CD4-positive, alpha-beta memory T cell (primary cell): ENCODE measurements around the gene BORA. TPM values are rescaled to one million over a fixed set of nuclear protein-coding genes. Genes with fewer than 3 reads are reported as not detected.

ENCODE experiments used
- CTCF ChIA-PET: fragments of 350-600 bp; sonication (Branson Sonifier 250); formaldehyde crosslinking; loops from one replicate; lab custom pipeline; 2021; ENCODE audit warnings: inconsistent platforms; ENCODE audit not compliant: partially characterized antibody; lab: Charles Lee
- POLR2A ChIA-PET: fragments of 350-600 bp; sonication (Branson Sonifier 250); formaldehyde crosslinking; loops from one replicate; lab custom pipeline; 2021; ENCODE audit not compliant: partially characterized antibody; lab: Charles Lee
- DNase-seq, 5 donors: peaks; one replicate each; pipeline versions ENCODE4 v3.0.0 to v3.0.0-alpha.2; 2020 to 2022; ENCODE audit warnings: mixed read lengths in 1 of 5
- H3K27ac ChIP-seq: one replicate; pipeline ENCODE4 v1.7.0; 2013; ENCODE audit warnings: low read depth, low read length
- H3K27me3 ChIP-seq: 2 replicates; pipeline ENCODE4 v1.7.0; 2013; ENCODE audit warnings: mild to moderate bottlenecking, low read length, moderate library complexity; ENCODE audit not compliant: insufficient read depth
- H3K36me3 ChIP-seq: 2 replicates; pipeline ENCODE4 v1.7.0; 2013; ENCODE audit warnings: mild to moderate bottlenecking, low read length, moderate library complexity; ENCODE audit not compliant: insufficient read depth
- H3K4me1 ChIP-seq: 2 replicates; pipeline ENCODE4 v1.7.0; 2013; ENCODE audit warnings: mild to moderate bottlenecking, low read length, moderate library complexity; ENCODE audit not compliant: insufficient read depth
- H3K4me3 ChIP-seq, 2 donors: one replicate each; pipeline ENCODE4 v1.7.0; 2013; ENCODE audit warnings: low read length in 2 of 2, mild to moderate bottlenecking in 1 of 2
- H3K9me3 ChIP-seq, 2 donors: one replicate each; pipeline ENCODE4 v1.7.0; 2013; ENCODE audit warnings: low read length in 2 of 2, control low read depth in 1 of 2; ENCODE audit not compliant: control insufficient read depth in 1 of 2
- H3K27ac Mint-ChIP-seq, 7 donors: one replicate each; pipeline ENCODE4 v1.8.0; 2020 to 2021; ENCODE audit warnings: mixed read lengths in 7 of 7, mild to moderate bottlenecking in 6 of 7, inconsistent platforms in 3 of 7, moderate library complexity in 3 of 7
- H3K27me3 Mint-ChIP-seq, 2 donors: one replicate each; pipeline ENCODE4 v1.8.0; 2020 to 2021; ENCODE audit warnings: mixed read lengths in 2 of 2
- H3K36me3 Mint-ChIP-seq, 2 donors: one replicate each; pipeline ENCODE4 v1.8.0; 2020 to 2021; ENCODE audit warnings: mixed read lengths in 2 of 2, inconsistent platforms in 1 of 2, mild to moderate bottlenecking in 1 of 2
- H3K4me1 Mint-ChIP-seq, 4 donors: one replicate each; pipeline ENCODE4 v1.8.0; 2020 to 2021; ENCODE audit warnings: mixed read lengths in 4 of 4, mild to moderate bottlenecking in 1 of 4
- H3K4me3 Mint-ChIP-seq, 8 donors: one replicate each; pipeline ENCODE4 v1.8.0; 2020 to 2021; ENCODE audit warnings: mixed read lengths in 8 of 8, mild to moderate bottlenecking in 7 of 8, moderate library complexity in 6 of 8, inconsistent platforms in 3 of 8
- H3K9me3 Mint-ChIP-seq, 8 donors: one replicate each; pipeline ENCODE4 v1.8.0; 2020 to 2021; ENCODE audit warnings: mixed read lengths in 8 of 8, mild to moderate bottlenecking in 5 of 8, inconsistent platforms in 3 of 8, moderate library complexity in 1 of 8
- intact Hi-C: fragments of 100-400 bp; cut with micrococcal nuclease; formaldehyde crosslinking; loops from one replicate; pipeline ENCODE4 v1.15.1; 2023
- polyA plus RNA-seq, 2 donors: library from polyadenylated mRNA; unstranded; fragments of 300-500 nt; fragmentation: Illumina TruSeq; gene quantifications; one replicate each; pipeline ENCODE4 v1.2.3, GENCODE V29; 2021
- total RNA-seq, 2 experiments: library from RNA; stranded (reverse); gene quantifications; one replicate each; pipeline ENCODE4 v1.2.3, GENCODE V29; 2021

BORA gene
- total and polyA plus RNA-seq, 4 experiments from 2014 or later = 6.1 to 10.5 (median 6.6) TPM

- CTCF ChIA-PET = interaction anchor here (1.1 kb wide), 1 partner anchor 15 kb away, joined by 3 read pairs; no protein-coding TSS in a partner anchor
- H3K4me3 Mint-ChIP-seq = peak overlapping the region; percentile 94 to 98 (median 96)
- peaks cover 0 to 2% (median 0%) of the 10 kb centered on the region in 8 donors for H3K9me3 Mint-ChIP-seq
- H3K27ac ChIP-seq = peak overlapping the region; percentile 64
- no peaks in the 10 kb centered on the region for H3K27me3 ChIP-seq
- peaks cover 32% of the 10 kb centered on the region for H3K4me1 ChIP-seq
- POLR2A ChIA-PET = interaction anchor here (0.9 to 2.2 kb wide), 2 partner anchors 9 to 53 kb away, joined by 3 to 7 read pairs; partner anchors contain the start of genes DIS3 and PIBF1
- H3K36me3 Mint-ChIP-seq = peaks cover 13 to 26% of the 10 kb centered on the region in 2 donors
- peak overlapping the region; percentile 87 to 97 (median 94) for H3K27ac Mint-ChIP-seq
- H3K27me3 Mint-ChIP-seq = peaks cover 0 to 2% of the 10 kb centered on the region in 2 donors
- no peaks in the 10 kb centered on the region for H3K36me3 ChIP-seq
- peak overlapping the region; percentile 82 to 99 for H3K4me3 ChIP-seq
- DNase-seq = no peak
- H3K4me1 Mint-ChIP-seq = peaks cover 24 to 57% (median 43%) of the 10 kb centered on the region in 4 donors
- intact Hi-C loops = loop anchor here (5.0 to 10.0 kb wide), 2 partner anchors 1407 to 1436 kb away; partner anchors contain the start of gene KLF12
- H3K9me3 ChIP-seq = no peaks in the 10 kb centered on the region
Observed at GRCh38 chr13:72728290-72728605, 525 bp downstream of the BORA start.

- H3K27ac Mint-ChIP-seq = no peak overlapping the region
- ChIA-PET CTCF (interaction anchor here (1.2 kb wide), 1 partner anchor 15 kb away, joined by 3 read pairs; no protein-coding TSS in a partner anchor), POLR2A (interaction anchor here (1.6 kb wide), 1 partner anchor 9 kb away, joined by 3 read pairs; the partner anchor contains the start of genes BORA and MZT1)
- H3K4me1 ChIP-seq = no peaks in the 10 kb centered on the region
- H3K9me3 Mint-ChIP-seq = no peaks in the 10 kb centered on the region
- H3K36me3 ChIP-seq = peaks cover 14% of the 10 kb centered on the region
- DNase-seq = no peak
- H3K27ac ChIP-seq = no peak overlapping the region
- H3K4me1 Mint-ChIP-seq = peaks cover 1 to 20% (median 15%) of the 10 kb centered on the region in 4 donors
- no peaks in the 10 kb centered on the region for H3K9me3 ChIP-seq
- no peak overlapping the region for H3K4me3 ChIP-seq
- H3K27me3 Mint-ChIP-seq = no peaks in the 10 kb centered on the region
- H3K27me3 ChIP-seq = no peaks in the 10 kb centered on the region
- H3K36me3 Mint-ChIP-seq = peaks cover 29 to 49% of the 10 kb centered on the region in 2 donors
- H3K4me3 Mint-ChIP-seq = no peak overlapping the region
- intact Hi-C loops = no loop called here
Observed at GRCh38 chr13:72737033-72737432, 9.3 kb downstream of the BORA start.

- no peaks in the 10 kb centered on the region for H3K9me3 Mint-ChIP-seq
- H3K4me3 Mint-ChIP-seq = no peak overlapping the region
- ChIA-PET CTCF (no interaction called here), POLR2A (no interaction called here)
- H3K36me3 Mint-ChIP-seq = peaks cover 30 to 53% of the 10 kb centered on the region in 2 donors
- peaks cover 14% of the 10 kb centered on the region for H3K36me3 ChIP-seq
- no peak for DNase-seq
- no peak overlapping the region for H3K27ac ChIP-seq
- H3K27ac Mint-ChIP-seq = no peak overlapping the region
- H3K4me1 ChIP-seq = no peaks in the 10 kb centered on the region
- no peaks in the 10 kb centered on the region for H3K27me3 Mint-ChIP-seq
- H3K9me3 ChIP-seq = no peaks in the 10 kb centered on the region
- no peak overlapping the region for H3K4me3 ChIP-seq
- intact Hi-C loops = no loop called here
- no peaks in the 10 kb centered on the region for H3K27me3 ChIP-seq
- peaks cover 1 to 13% (median 10%) of the 10 kb centered on the region in 4 donors for H3K4me1 Mint-ChIP-seq
Observed at GRCh38 chr13:72740015-72740414, 12.3 kb downstream of the BORA start.

- CTCF ChIA-PET = no interaction called here
- H3K36me3 ChIP-seq = peaks cover 21% of the 10 kb centered on the region
- no peak overlapping the region for H3K27ac ChIP-seq
- POLR2A ChIA-PET = no interaction called here
- Mint-ChIP-seq H3K27ac (peak overlapping the region in 6 of 7 donors; percentile 12 to 78 (median 38)), H3K9me3 (no peaks in the 10 kb centered on the region), H3K4me1 (peaks cover 9 to 22% (median 12%) of the 10 kb centered on the region in 4 donors), H3K27me3 (no peaks in the 10 kb centered on the region), H3K36me3 (peaks cover 38 to 66% of the 10 kb centered on the region in 2 donors), H3K4me3 (no peak overlapping the region)
- no peak for DNase-seq
- no peaks in the 10 kb centered on the region for H3K9me3 ChIP-seq
- intact Hi-C loops = no loop called here
- no peaks in the 10 kb centered on the region for H3K4me1 ChIP-seq
- no peak overlapping the region for H3K4me3 ChIP-seq
- no peaks in the 10 kb centered on the region for H3K27me3 ChIP-seq
Observed at GRCh38 chr13:72745260-72745659, 17.5 kb downstream of the BORA start.

GRCh38 chr13:72751220-72751619, 23.5 kb downstream of the BORA start:
- Histone ChIP-seq H3K4me1 (no peaks in the 10 kb centered on the region), H3K9me3 (no peaks in the 10 kb centered on the region), H3K4me3 (no peak overlapping the region), H3K36me3 (peaks cover 13% of the 10 kb centered on the region), H3K27ac (no peak overlapping the region), H3K27me3 (no peaks in the 10 kb centered on the region)
- CTCF ChIA-PET = no interaction called here
- H3K27ac Mint-ChIP-seq = no peak overlapping the region
- no peak overlapping the region for H3K4me3 Mint-ChIP-seq
- peaks cover 58 to 79% of the 10 kb centered on the region in 2 donors for H3K36me3 Mint-ChIP-seq
- DNase-seq = no peak
- H3K27me3 Mint-ChIP-seq = no peaks in the 10 kb centered on the region
- POLR2A ChIA-PET = no interaction called here
- H3K9me3 Mint-ChIP-seq = peaks cover 0 to 3% (median 0%) of the 10 kb centered on the region in 8 donors
- intact Hi-C loops = no loop called here
- H3K4me1 Mint-ChIP-seq = peaks cover 9 to 15% (median 14%) of the 10 kb centered on the region in 4 donors

GRCh38 chr13:72754111-72754510, 26.4 kb downstream of the BORA start:
- ChIA-PET CTCF (no interaction called here), POLR2A (no interaction called here)
- H3K36me3 ChIP-seq = peaks cover 7% of the 10 kb centered on the region
- H3K4me1 ChIP-seq = no peaks in the 10 kb centered on the region
- H3K27me3 ChIP-seq = no peaks in the 10 kb centered on the region
- intact Hi-C loops = no loop called here
- Mint-ChIP-seq H3K4me1 (peaks cover under 1 to 15% (median 6%) of the 10 kb centered on the region in 4 donors), H3K27ac (no peak overlapping the region), H3K27me3 (no peaks in the 10 kb centered on the region), H3K36me3 (peaks cover 52 to 82% of the 10 kb centered on the region in 2 donors), H3K4me3 (no peak overlapping the region), H3K9me3 (peaks cover 0 to 3% (median 0%) of the 10 kb centered on the region in 8 donors)
- no peak overlapping the region for H3K27ac ChIP-seq
- H3K4me3 ChIP-seq = no peak overlapping the region
- no peak for DNase-seq
- no peaks in the 10 kb centered on the region for H3K9me3 ChIP-seq

GRCh38 chr13:72757792-72758535, 30.2 kb downstream of the BORA start:
- peaks cover 48 to 82% of the 10 kb centered on the region in 2 donors for H3K36me3 Mint-ChIP-seq
- Histone ChIP-seq H3K27ac (no peak overlapping the region), H3K9me3 (no peaks in the 10 kb centered on the region), H3K27me3 (no peaks in the 10 kb centered on the region), H3K4me3 (no peak overlapping the region), H3K36me3 (peaks cover 42% of the 10 kb centered on the region), H3K4me1 (no peaks in the 10 kb centered on the region)
- H3K27ac Mint-ChIP-seq = no peak overlapping the region
- DNase-seq = no peak
- ChIA-PET CTCF (no interaction called here), POLR2A (interaction anchor here (1.0 kb wide), 1 partner anchor 18 kb away, joined by 3 read pairs; no protein-coding TSS in a partner anchor)
- H3K9me3 Mint-ChIP-seq = no peaks in the 10 kb centered on the region
- peaks cover 0 to 1% (median under 1%) of the 10 kb centered on the region in 4 donors for H3K4me1 Mint-ChIP-seq
- no peaks in the 10 kb centered on the region for H3K27me3 Mint-ChIP-seq
- intact Hi-C loops = no loop called here
- H3K4me3 Mint-ChIP-seq = no peak overlapping the region
